ENCODE results near the gene PARD3B. TPM values are rescaled to one million over a fixed set of nuclear protein-coding genes. Genes with fewer than 3 reads are reported as not detected.

PARD3B gene
- total and polyA plus RNA-seq, 2 of the 8 experiments (the other 6 are each of a cell fraction or from before 2014, with no cell fraction given) = 1.2 to 5.7 TPM

DNA sequence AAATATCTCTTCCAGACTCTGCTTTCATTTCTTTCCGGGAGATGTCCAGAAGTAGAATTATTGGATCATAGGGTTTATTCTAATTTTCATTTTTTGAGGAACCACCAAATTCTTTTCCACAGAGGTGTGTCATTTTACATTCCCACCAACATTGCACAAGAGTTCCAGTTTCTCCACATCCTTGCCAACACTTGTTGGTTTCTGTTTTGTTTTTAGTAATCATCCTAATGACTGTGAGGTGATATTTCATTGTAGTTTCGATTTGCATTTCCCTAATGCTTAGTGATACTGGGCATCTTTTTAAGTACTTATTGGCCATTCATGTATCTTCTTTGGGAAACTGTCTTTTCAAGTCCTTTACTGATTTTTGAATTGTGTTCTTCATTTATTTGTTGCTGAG is 513.1 kb downstream of the PARD3B start:
- H3K23me2 ChIP-seq (ENCODE audit: low read depth, low read length) = no peaks in the 10 kb centered on the region
- H2BK20ac ChIP-seq (ENCODE audit: low read length) = no peak overlapping the region
- no peak overlapping the region for H4K8ac ChIP-seq (ENCODE audit: extremely low read depth, insufficient read depth, low read length)
- no peaks in the 10 kb centered on the region for H3K27me3 ChIP-seq (replicated peaks in 1 of 4; ENCODE audit: control insufficient read depth in 3 of 4, extremely low read depth in 1 of 4, insufficient read depth in 3 of 4, low read length in 3 of 4)
- WGBS, 2 experiments (ENCODE audit: extremely low coverage in 1 of 2, insufficient coverage in 1 of 2, insufficient read length in 1 of 2, insufficient replicate concordance in 2 of 2, low coverage in 1 of 2, low lambda C conversion rate in 2 of 2, missing lambda C conversion rate in 1 of 2) = 91% methylated on average over 2 of the region's 2 CpGs; no CpG with 5 or more reads in 1 of the 2 experiments
- no peak overlapping the region for H2BK5ac ChIP-seq (ENCODE audit: low read depth, low read length)
- no peak overlapping the region for H3K4ac ChIP-seq (replicated peaks; ENCODE audit: insufficient read length, low read depth, low read length)
- ChIA-PET CTCF (ENCODE audit: partially characterized antibody) (no interaction called here), POLR2A (ENCODE audit: partially characterized antibody) (no interaction called here)
- H4K5ac ChIP-seq (ENCODE audit: insufficient read length, low read depth, low read length) = no peak overlapping the region
- H2AK5ac ChIP-seq (ENCODE audit: low read depth, low read length) = no peak overlapping the region
- no peak overlapping the region for H3K23ac ChIP-seq (ENCODE audit: insufficient read length)
- no peak overlapping the region for H3K14ac ChIP-seq (ENCODE audit: insufficient read length)
- H4K20me1 ChIP-seq (replicated peaks in 1 of 2; ENCODE audit: control insufficient read depth in 1 of 2, insufficient read depth in 2 of 2, low read length in 2 of 2) = no peaks in the 10 kb centered on the region
- no peak overlapping the region for H2BK12ac ChIP-seq (ENCODE audit: low read depth, low read length)
- FAIRE-seq (no peak), DNase-seq (ENCODE audit: low read depth in 1 of 2, low spot score in 2 of 2) (no peak)
- no peak overlapping the region for H3K4me2 ChIP-seq (ENCODE audit: insufficient read depth in 1 of 2, low read depth in 2 of 2, low read length in 2 of 2)
- H2BK15ac ChIP-seq (ENCODE audit: low read length) = no peak overlapping the region
- 0 out of 7 replicates have a peak, but pooled peaks cover 0 to 2% (median 0%) of the 10 kb centered on the region in 4 experiments for H3K4me1 ChIP-seq (replicated peaks in 1 of 4; ENCODE audit: control insufficient read depth in 3 of 4, insufficient read depth in 4 of 4, low read length in 3 of 4)
- H3K79me2 ChIP-seq (ENCODE audit: control insufficient read depth in 1 of 2, insufficient read depth in 2 of 2, low read length in 2 of 2) = no peaks in the 10 kb centered on the region
- H3K9ac ChIP-seq (replicated peaks in 1 of 4; ENCODE audit: extremely low read depth in 1 of 4, low read depth in 3 of 4, low read length in 3 of 4) = no peak overlapping the region
- H3K9me3 ChIP-seq (ENCODE audit: insufficient read depth in 2 of 2, low read depth in 1 of 2, low read length in 1 of 2) = peaks cover 0 to 7% of the 10 kb centered on the region in 2 experiments; a peak in 2 of 4 replicates
- no peak overlapping the region for H3K56ac ChIP-seq (replicated peaks; ENCODE audit: insufficient read length, low read depth, low read length)
- no peak overlapping the region for H3K27ac ChIP-seq (ENCODE audit: low read depth, low read length)
- H3K18ac ChIP-seq (ENCODE audit: extremely low read depth, low read length) = no peak overlapping the region
- H3K36me3 ChIP-seq (ENCODE audit: control insufficient read depth in 2 of 4, insufficient read depth in 4 of 4, low read length in 3 of 4) = 0 out of 8 replicates have a peak, but pooled peaks cover 0 to 4% (median 0%) of the 10 kb centered on the region in 4 experiments
- H3K79me1 ChIP-seq (ENCODE audit: low read depth, low read length) = no peaks in the 10 kb centered on the region
- H2BK120ac ChIP-seq (replicated peaks; ENCODE audit: low read depth, low read length) = no peak overlapping the region
- no peak overlapping the region for H4K91ac ChIP-seq (replicated peaks; ENCODE audit: insufficient read length, low read length)
- no peak overlapping the region for H3K4me3 ChIP-seq (ENCODE audit: extremely low read depth in 1 of 4, insufficient read depth in 2 of 4, low read depth in 3 of 4, low read length in 4 of 4)
- no peak overlapping the region for H2AFZ ChIP-seq (ENCODE audit: low read length)
- TF ChIP-seq, protein P1, sequence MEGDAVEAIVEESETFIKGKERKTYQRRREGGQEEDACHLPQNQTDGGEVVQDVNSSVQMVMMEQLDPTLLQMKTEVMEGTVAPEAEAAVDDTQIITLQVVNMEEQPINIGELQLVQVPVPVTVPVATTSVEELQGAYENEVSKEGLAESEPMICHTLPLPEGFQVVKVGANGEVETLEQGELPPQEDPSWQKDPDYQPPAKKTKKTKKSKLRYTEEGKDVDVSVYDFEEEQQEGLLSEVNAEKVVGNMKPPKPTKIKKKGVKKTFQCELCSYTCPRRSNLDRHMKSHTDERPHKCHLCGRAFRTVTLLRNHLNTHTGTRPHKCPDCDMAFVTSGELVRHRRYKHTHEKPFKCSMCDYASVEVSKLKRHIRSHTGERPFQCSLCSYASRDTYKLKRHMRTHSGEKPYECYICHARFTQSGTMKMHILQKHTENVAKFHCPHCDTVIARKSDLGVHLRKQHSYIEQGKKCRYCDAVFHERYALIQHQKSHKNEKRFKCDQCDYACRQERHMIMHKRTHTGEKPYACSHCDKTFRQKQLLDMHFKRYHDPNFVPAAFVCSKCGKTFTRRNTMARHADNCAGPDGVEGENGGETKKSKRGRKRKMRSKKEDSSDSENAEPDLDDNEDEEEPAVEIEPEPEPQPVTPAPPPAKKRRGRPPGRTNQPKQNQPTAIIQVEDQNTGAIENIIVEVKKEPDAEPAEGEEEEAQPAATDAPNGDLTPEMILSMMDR (IDR thresholded peaks at IDR 0.05; ENCODE audit: control extremely low read depth in 1 of 3, insufficient read depth in 1 of 3, low read depth in 1 of 3, low read length in 3 of 3) = no peak
- no peak for TF ChIP-seq NRF1 (IDR thresholded peaks at IDR 0.05; ENCODE audit: low read depth, low read length)
- TF ChIP-seq YY1 (IDR thresholded peaks at IDR 0.05; ENCODE audit: low read depth, low read length) = no peak
- no peak for TF ChIP-seq RNF2 (IDR thresholded peaks at IDR 0.05; ENCODE audit: borderline replicate concordance, low read depth, low read length, missing control alignments, poor library complexity, severe bottlenecking)
- TF ChIP-seq MAX (IDR thresholded peaks at IDR 0.05) = no peak
- no peak for TF ChIP-seq BRCA1 (IDR thresholded peaks at IDR 0.05; ENCODE audit: low read depth, low read length)
- TF ChIP-seq SUZ12 (IDR thresholded peaks at IDR 0.05; ENCODE audit: low read length) = no peak
- no peak for TF ChIP-seq MAFK (IDR thresholded peaks at IDR 0.05; ENCODE audit: low read depth, low read length)
- no peak for TF ChIP-seq SP1 (IDR thresholded peaks at IDR 0.05; ENCODE audit: low read depth, low read length)
- no peak for TF ChIP-seq GTF2F1 (IDR thresholded peaks at IDR 0.05; ENCODE audit: borderline replicate concordance, low read depth, low read length)
- no peak for TF ChIP-seq BCL11A (IDR thresholded peaks at IDR 0.05; ENCODE audit: low read depth in 2 of 2, low read length in 2 of 2)
- TF ChIP-seq TCF12 (IDR thresholded peaks at IDR 0.05; ENCODE audit: low read depth, low read length) = no peak

All from H1 (cell line).